DND-41 (cell line): ENCODE results near the gene CALN1.
A peak's percentile ranks its signal among the peaks of the same experiment; 100 is the strongest.

Source experiments
- EZH2 ChIP-seq: IDR thresholded peaks from 3 replicates; pipeline ENCODE4 v1.6.1; 2012; ENCODE audit warnings: borderline replicate concordance, low read depth, mild to moderate bottlenecking, moderate library complexity, low read length, inconsistent platforms; ENCODE audit not compliant: severe bottlenecking
- TF ChIP-seq, protein P1 (sequence below): IDR thresholded peaks from 2 replicates; pipeline ENCODE4 v1.5.1; 2012; ENCODE audit warnings: borderline replicate concordance, low read length, moderate library complexity, mild to moderate bottlenecking; ENCODE audit not compliant: poor library complexity, severe bottlenecking; ENCODE audit errors: extremely low read depth

DNA sequence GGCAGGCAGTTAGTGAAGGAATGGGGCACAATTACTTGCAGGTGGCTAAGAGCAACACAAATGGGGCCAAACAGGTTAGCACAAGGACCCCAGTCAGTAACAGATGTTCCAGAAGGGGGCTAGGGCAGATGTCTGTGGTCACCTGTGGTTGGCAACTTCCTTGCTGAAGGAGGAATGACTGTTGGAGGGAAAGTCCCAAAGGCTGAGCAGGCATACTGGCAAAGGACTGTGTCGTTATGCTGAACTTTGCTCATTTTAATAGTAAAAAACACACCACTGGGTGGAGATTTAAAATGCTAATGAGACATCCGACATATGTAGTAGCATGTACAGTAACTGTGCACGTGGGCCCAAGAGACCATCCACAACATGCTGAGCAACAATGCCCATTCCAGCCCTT is 511.6 kb downstream of the CALN1 start:
- TF ChIP-seq, protein P1, sequence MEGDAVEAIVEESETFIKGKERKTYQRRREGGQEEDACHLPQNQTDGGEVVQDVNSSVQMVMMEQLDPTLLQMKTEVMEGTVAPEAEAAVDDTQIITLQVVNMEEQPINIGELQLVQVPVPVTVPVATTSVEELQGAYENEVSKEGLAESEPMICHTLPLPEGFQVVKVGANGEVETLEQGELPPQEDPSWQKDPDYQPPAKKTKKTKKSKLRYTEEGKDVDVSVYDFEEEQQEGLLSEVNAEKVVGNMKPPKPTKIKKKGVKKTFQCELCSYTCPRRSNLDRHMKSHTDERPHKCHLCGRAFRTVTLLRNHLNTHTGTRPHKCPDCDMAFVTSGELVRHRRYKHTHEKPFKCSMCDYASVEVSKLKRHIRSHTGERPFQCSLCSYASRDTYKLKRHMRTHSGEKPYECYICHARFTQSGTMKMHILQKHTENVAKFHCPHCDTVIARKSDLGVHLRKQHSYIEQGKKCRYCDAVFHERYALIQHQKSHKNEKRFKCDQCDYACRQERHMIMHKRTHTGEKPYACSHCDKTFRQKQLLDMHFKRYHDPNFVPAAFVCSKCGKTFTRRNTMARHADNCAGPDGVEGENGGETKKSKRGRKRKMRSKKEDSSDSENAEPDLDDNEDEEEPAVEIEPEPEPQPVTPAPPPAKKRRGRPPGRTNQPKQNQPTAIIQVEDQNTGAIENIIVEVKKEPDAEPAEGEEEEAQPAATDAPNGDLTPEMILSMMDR = peak; percentile 2
- TF ChIP-seq EZH2 = no peak
